ENCODE data around the gene CEBPE. TPM values are rescaled to one million over a fixed set of nuclear protein-coding genes. Genes with fewer than 3 reads are reported as not detected.

The CEBPE gene
- total RNA-seq, 1 experiment from 2014 or later: not detected

DNA sequence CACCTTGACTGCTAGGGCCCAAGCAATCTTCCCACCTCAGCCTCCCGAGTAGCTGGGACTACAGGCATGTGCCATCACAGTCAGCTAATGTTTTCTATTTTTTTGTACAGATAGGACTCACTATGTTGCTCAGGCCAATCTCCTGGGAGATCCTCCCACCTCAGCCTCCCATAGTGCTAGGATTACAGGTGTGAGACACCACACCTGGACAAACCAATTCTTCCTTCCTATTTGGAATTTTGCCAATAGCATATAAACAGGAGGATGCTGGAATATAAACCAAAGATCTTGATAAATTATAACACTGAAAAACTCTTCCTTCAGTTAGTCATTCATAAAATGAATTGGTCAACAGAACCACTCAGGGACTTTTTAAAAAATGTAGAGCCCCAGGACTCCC is 32.5 kb downstream of the CEBPE start:
- Histone ChIP-seq H3K36me3 (ENCODE audit: low read depth) (peaks cover 30% of the 10 kb centered on the region), H3K9me3 (ENCODE audit: insufficient read depth, low read depth) (no peaks in the 10 kb centered on the region), H3K27me3 (ENCODE audit: insufficient read depth, low read depth) (no peaks in the 10 kb centered on the region), H3K27ac (no peak overlapping the region), H3K79me2 (ENCODE audit: low read depth) (peaks cover 20% of the 10 kb centered on the region), H4K20me1 (ENCODE audit: insufficient read depth) (no peaks in the 10 kb centered on the region), H3K4me1 (replicated peaks; ENCODE audit: insufficient read depth) (no peaks in the 10 kb centered on the region), H3F3A (ENCODE audit: insufficient read depth, low read depth) (peaks cover 3% of the 10 kb centered on the region; the same call in 1 of the 2 replicates), H3K4me2 (no peak overlapping the region), H3K4me3 (no peak overlapping the region), H3K9me2 (ENCODE audit: insufficient read depth) (no peaks in the 10 kb centered on the region), H2AFZ (no peak overlapping the region)
- POLR2A ChIA-PET (ENCODE audit: unreplicated experiment): no interaction called here
- intact Hi-C loops (cut with micrococcal nuclease; ENCODE audit: unreplicated experiment): no loop called here
- CTCF ChIA-PET: no interaction called here
- TF ChIP-seq, protein P1, sequence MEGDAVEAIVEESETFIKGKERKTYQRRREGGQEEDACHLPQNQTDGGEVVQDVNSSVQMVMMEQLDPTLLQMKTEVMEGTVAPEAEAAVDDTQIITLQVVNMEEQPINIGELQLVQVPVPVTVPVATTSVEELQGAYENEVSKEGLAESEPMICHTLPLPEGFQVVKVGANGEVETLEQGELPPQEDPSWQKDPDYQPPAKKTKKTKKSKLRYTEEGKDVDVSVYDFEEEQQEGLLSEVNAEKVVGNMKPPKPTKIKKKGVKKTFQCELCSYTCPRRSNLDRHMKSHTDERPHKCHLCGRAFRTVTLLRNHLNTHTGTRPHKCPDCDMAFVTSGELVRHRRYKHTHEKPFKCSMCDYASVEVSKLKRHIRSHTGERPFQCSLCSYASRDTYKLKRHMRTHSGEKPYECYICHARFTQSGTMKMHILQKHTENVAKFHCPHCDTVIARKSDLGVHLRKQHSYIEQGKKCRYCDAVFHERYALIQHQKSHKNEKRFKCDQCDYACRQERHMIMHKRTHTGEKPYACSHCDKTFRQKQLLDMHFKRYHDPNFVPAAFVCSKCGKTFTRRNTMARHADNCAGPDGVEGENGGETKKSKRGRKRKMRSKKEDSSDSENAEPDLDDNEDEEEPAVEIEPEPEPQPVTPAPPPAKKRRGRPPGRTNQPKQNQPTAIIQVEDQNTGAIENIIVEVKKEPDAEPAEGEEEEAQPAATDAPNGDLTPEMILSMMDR (conservative IDR thresholded peaks at IDR 0.05): no peak
- TF ChIP-seq EZH2 (IDR thresholded peaks at IDR 0.05; ENCODE audit: low read depth): no peak
- no peak for DNase-seq
- BruUV-seq (replicated peaks): no TSS peak

DNA sequence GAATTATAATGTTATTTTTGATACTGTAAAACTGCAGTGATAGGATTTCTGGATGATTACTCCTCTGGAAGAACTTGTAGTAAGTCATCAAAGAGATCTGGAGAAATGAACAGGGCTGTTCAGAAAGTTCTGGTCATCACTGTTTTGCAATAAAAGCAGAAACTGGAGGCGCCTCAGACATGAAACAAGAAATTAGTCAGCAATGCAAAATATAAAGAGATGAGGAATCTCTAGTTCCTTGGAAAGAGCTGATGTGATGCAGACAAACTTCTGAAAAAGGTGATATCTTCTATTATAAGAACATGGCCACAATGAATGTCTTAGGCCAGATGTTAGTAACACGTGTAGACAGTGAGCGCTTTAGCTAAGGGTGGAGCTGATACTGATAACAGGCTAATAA is 33.6 kb downstream of the CEBPE start:
- peaks cover 29% of the 10 kb centered on the region for H3K36me3 ChIP-seq (ENCODE audit: low read depth)
- TF ChIP-seq, protein P1 (conservative IDR thresholded peaks at IDR 0.05): no peak
- no peak for TF ChIP-seq EZH2 (IDR thresholded peaks at IDR 0.05; ENCODE audit: low read depth)
- no peak overlapping the region for H2AFZ ChIP-seq
- ChIA-PET CTCF (interaction anchor here (0.6 kb wide), 1 partner anchor 91 kb away, joined by 4 read pairs; no protein-coding TSS in a partner anchor), POLR2A (ENCODE audit: unreplicated experiment) (no interaction called here)
- no peak overlapping the region for H3K4me2 ChIP-seq
- H3K4me3 ChIP-seq: no peak overlapping the region
- DNase-seq: no peak
- intact Hi-C loops (cut with micrococcal nuclease; ENCODE audit: unreplicated experiment): no loop called here
- BruUV-seq (replicated peaks): no TSS peak
- peaks cover 14% of the 10 kb centered on the region; the same call in 1 of the 2 replicates for H3F3A ChIP-seq (ENCODE audit: insufficient read depth, low read depth)
- H4K20me1 ChIP-seq (ENCODE audit: insufficient read depth): no peaks in the 10 kb centered on the region
- no peaks in the 10 kb centered on the region for H3K9me3 ChIP-seq (ENCODE audit: insufficient read depth, low read depth)
- no peak overlapping the region for H3K27ac ChIP-seq
- peaks cover 10% of the 10 kb centered on the region; the same call in 1 of the 2 replicates for H3K79me2 ChIP-seq (ENCODE audit: low read depth)
- H3K9me2 ChIP-seq (ENCODE audit: insufficient read depth): no peaks in the 10 kb centered on the region
- no peaks in the 10 kb centered on the region for H3K27me3 ChIP-seq (ENCODE audit: insufficient read depth, low read depth)
- H3K4me1 ChIP-seq (replicated peaks; ENCODE audit: insufficient read depth): peaks cover 4% of the 10 kb centered on the region; the same call in 1 of the 2 replicates

DNA sequence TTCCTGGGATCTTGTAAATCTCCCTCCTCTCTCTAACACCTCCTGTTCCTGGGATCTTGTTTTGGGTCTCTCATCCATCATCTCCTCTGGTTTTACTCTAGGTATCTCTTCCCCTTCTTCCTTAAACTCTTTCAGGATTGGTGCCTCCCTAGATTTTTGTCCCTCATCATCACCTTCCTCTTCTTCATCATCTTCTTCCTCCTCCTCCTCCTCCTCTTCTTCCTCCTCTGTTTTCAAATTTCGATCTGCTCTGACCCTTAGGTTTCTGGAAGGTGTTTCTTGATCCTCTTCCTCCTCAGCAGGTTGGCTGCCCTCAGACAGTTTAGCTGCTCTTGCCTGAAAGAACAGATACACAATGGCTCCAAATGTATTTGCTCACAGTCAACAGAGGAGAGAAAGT is 38.6 kb downstream of the CEBPE start:
- DNase-seq: no peak
- Histone ChIP-seq H3K9me3 (ENCODE audit: insufficient read depth, low read depth) (no peaks in the 10 kb centered on the region), H3K4me1 (replicated peaks; ENCODE audit: insufficient read depth) (peaks cover 52% of the 10 kb centered on the region), H2AFZ (no peak overlapping the region), H4K20me1 (ENCODE audit: insufficient read depth) (no peaks in the 10 kb centered on the region), H3K4me2 (no peak overlapping the region), H3K79me2 (ENCODE audit: low read depth) (peaks cover 11% of the 10 kb centered on the region; the same call in 1 of the 2 replicates), H3K27me3 (ENCODE audit: insufficient read depth, low read depth) (no peaks in the 10 kb centered on the region), H3K4me3 (no peak overlapping the region), H3K36me3 (ENCODE audit: low read depth) (peaks cover 37% of the 10 kb centered on the region), H3F3A (ENCODE audit: insufficient read depth, low read depth) (peaks cover 52% of the 10 kb centered on the region), H3K9me2 (ENCODE audit: insufficient read depth) (no peaks in the 10 kb centered on the region), H3K27ac (peak overlapping the region; percentile 96)
- no peak for TF ChIP-seq EZH2 (IDR thresholded peaks at IDR 0.05; ENCODE audit: low read depth)
- TF ChIP-seq, protein P1 (conservative IDR thresholded peaks at IDR 0.05): no peak
- BruUV-seq (replicated peaks): TSS peak; percentile 72
- intact Hi-C loops (cut with micrococcal nuclease; ENCODE audit: unreplicated experiment): no loop called here
- ChIA-PET POLR2A (ENCODE audit: unreplicated experiment) (no interaction called here), CTCF (no interaction called here)
